SU-DHL-6 (cell line): Measurements from ENCODE around the gene HYDIN.

Source experiments
- H2AFZ ChIP-seq: fragments of 200-600 bp; sonication (generic); 2 replicates; pipeline ENCODE4 v1.6.1; 2014; ENCODE audit warnings: low read depth, mild to moderate bottlenecking, moderate library complexity, mixed read lengths, antibody characterized with exemption, low read length; ENCODE audit not compliant: severe bottlenecking
- H3F3A ChIP-seq: fragments of 200-600 bp; shearing (Covaris generic); 2 replicates; pipeline ENCODE4 v1.6.0; 2016; ENCODE audit warnings: antibody characterized with exemption, mild to moderate bottlenecking; ENCODE audit not compliant: insufficient read depth
- H3K27ac ChIP-seq: fragments of 200-600 bp; sonication (generic); 2 replicates; pipeline ENCODE4 v1.5.1; 2016; ENCODE audit warnings: low read depth, mild to moderate bottlenecking, low read length, moderate library complexity, mixed read lengths
- H3K27me3 ChIP-seq: fragments of 200-600 bp; sonication (generic), shearing (Covaris generic); 2 replicates; pipeline ENCODE4 v1.6.0; 2014; ENCODE audit warnings: mild to moderate bottlenecking, low read length
- H3K36me3 ChIP-seq: fragments of 200-600 bp; sonication (generic); 2 replicates; pipeline ENCODE4 v1.6.1; 2014; ENCODE audit warnings: mild to moderate bottlenecking, low read length, mixed read lengths
- H3K4me2 ChIP-seq: fragments of 300-600, 200-600 bp; shearing (Covaris generic), sonication (generic); 2 replicates; pipeline ENCODE4 v1.6.0; 2014; ENCODE audit warnings: low read length, low read depth, mild to moderate bottlenecking; ENCODE audit not compliant: poor library complexity, severe bottlenecking
- H3K4me3 ChIP-seq: fragments of 200-600 bp; sonication (generic); 2 replicates; pipeline ENCODE4 v1.5.1; 2014; ENCODE audit warnings: antibody characterized with exemption, low read length, mild to moderate bottlenecking, mixed read lengths; ENCODE audit not compliant: insufficient read depth, poor library complexity, severe bottlenecking
- H3K79me2 ChIP-seq: fragments of 200-600 bp; sonication (generic); 2 replicates; pipeline ENCODE4 v1.6.1; 2014; ENCODE audit warnings: mild to moderate bottlenecking, low read length, moderate library complexity; ENCODE audit not compliant: insufficient read depth
- H3K9ac ChIP-seq: fragments of 200-600 bp; sonication (generic); 2 replicates; pipeline ENCODE4 v1.7.0; 2014; ENCODE audit warnings: mild to moderate bottlenecking, low read length
- H3K9me2 ChIP-seq: fragments of 200-600 bp; sonication (generic); replicated peaks from 2 replicates; pipeline ENCODE4 v1.6.1; 2014; ENCODE audit warnings: low read length; ENCODE audit not compliant: insufficient read depth
- H3K9me3 ChIP-seq: fragments of 200-600 bp; sonication (generic); 2 replicates; pipeline ENCODE4 v1.6.1; 2014; ENCODE audit warnings: low read length, mixed read lengths; ENCODE audit not compliant: insufficient read depth
- H4K20me1 ChIP-seq: fragments of 200-600 bp; sonication (generic); 2 replicates; pipeline ENCODE4 v1.6.1; 2014; ENCODE audit warnings: low read depth, mild to moderate bottlenecking, antibody characterized with exemption, low read length, moderate library complexity, mixed read lengths
- CTCF ChIP-seq: fragments of 200-600 bp; sonication (generic); IDR thresholded peaks from one replicate; pipeline ENCODE4 v1.5.1; 2017; ENCODE audit warnings: antibody characterized with exemption, mild to moderate bottlenecking, low read length, moderate library complexity; ENCODE audit not compliant: insufficient read depth, poor library complexity, severe bottlenecking
- EZH2phosphoT487 ChIP-seq: fragments of 200-600 bp; sonication (generic), shearing (Covaris generic); conservative IDR thresholded peaks from 2 replicates; pipeline ENCODE4 v1.6.1; 2018; ENCODE audit warnings: mild to moderate bottlenecking, antibody characterized with exemption, low read length, moderate library complexity, mixed read lengths

Gene HYDIN

GRCh38 chr16:70793851-70794502, 436.5 kb downstream of the HYDIN start:
- H2AFZ ChIP-seq, result no peak overlapping the region
- no peak overlapping the region for H3K4me3 ChIP-seq
- peak overlapping the region; percentile 17 for H3K4me2 ChIP-seq

GRCh38 chr16:70790815-70791214, 439.7 kb downstream of the HYDIN start:
- H3F3A ChIP-seq, result no peaks in the 10 kb centered on the region
- H3K27ac ChIP-seq, result no peak overlapping the region
- H3K36me3 ChIP-seq, result no peaks in the 10 kb centered on the region
- no peaks in the 10 kb centered on the region for H3K9me2 ChIP-seq
- no peaks in the 10 kb centered on the region for H4K20me1 ChIP-seq
- H2AFZ ChIP-seq, result no peak overlapping the region
- H3K4me2 ChIP-seq, result no peak overlapping the region
- peaks cover 70% of the 10 kb centered on the region for H3K79me2 ChIP-seq
- H3K9ac ChIP-seq, result no peak overlapping the region
- H3K4me3 ChIP-seq, result no peak overlapping the region
- TF ChIP-seq CTCF, result no peak
- TF ChIP-seq EZH2phosphoT487, result no peak
- H3K27me3 ChIP-seq, result no peaks in the 10 kb centered on the region
- no peaks in the 10 kb centered on the region for H3K9me3 ChIP-seq

More at GRCh38 chr16:70793851-70794502, 436.5 kb downstream of the HYDIN start:
- H3K27me3 ChIP-seq, result no peaks in the 10 kb centered on the region
- peaks cover 96% of the 10 kb centered on the region for H3K79me2 ChIP-seq
- no peaks in the 10 kb centered on the region for H3F3A ChIP-seq
- no peak overlapping the region for H3K9ac ChIP-seq
- H4K20me1 ChIP-seq, result no peaks in the 10 kb centered on the region
- TF ChIP-seq CTCF (no peak), EZH2phosphoT487 (no peak)
- H3K27ac ChIP-seq, result no peak overlapping the region
- H3K9me2 ChIP-seq, result no peaks in the 10 kb centered on the region
- H3K9me3 ChIP-seq, result no peaks in the 10 kb centered on the region
- no peaks in the 10 kb centered on the region for H3K36me3 ChIP-seq

GRCh38 chr16:70789595-70790447, 440.7 kb downstream of the HYDIN start:
- no peak overlapping the region for H3K27ac ChIP-seq
- no peaks in the 10 kb centered on the region for H3K9me2 ChIP-seq
- H3K79me2 ChIP-seq, result peaks cover 60% of the 10 kb centered on the region

More at GRCh38 chr16:70789595-70790447, 440.7 kb downstream of the HYDIN start:
- Histone ChIP-seq H4K20me1 (no peaks in the 10 kb centered on the region), H3F3A (no peaks in the 10 kb centered on the region), H3K4me3 (no peak overlapping the region), H3K27me3 (no peaks in the 10 kb centered on the region), H3K36me3 (no peaks in the 10 kb centered on the region), H2AFZ (no peak overlapping the region), H3K9me3 (no peaks in the 10 kb centered on the region), H3K9ac (no peak overlapping the region), H3K4me2 (no peak overlapping the region)
- TF ChIP-seq CTCF (no peak), EZH2phosphoT487 (no peak)
